ENCODE measurements around the gene FGG. TPM values are rescaled to one million over a fixed set of nuclear protein-coding genes. Genes with fewer than 3 reads are reported as not detected.

The FGG gene
- total and polyA plus RNA-seq, 2 donors (not counting 1 experiment from before 2014, with no cell fraction given), result not detected

DNA sequence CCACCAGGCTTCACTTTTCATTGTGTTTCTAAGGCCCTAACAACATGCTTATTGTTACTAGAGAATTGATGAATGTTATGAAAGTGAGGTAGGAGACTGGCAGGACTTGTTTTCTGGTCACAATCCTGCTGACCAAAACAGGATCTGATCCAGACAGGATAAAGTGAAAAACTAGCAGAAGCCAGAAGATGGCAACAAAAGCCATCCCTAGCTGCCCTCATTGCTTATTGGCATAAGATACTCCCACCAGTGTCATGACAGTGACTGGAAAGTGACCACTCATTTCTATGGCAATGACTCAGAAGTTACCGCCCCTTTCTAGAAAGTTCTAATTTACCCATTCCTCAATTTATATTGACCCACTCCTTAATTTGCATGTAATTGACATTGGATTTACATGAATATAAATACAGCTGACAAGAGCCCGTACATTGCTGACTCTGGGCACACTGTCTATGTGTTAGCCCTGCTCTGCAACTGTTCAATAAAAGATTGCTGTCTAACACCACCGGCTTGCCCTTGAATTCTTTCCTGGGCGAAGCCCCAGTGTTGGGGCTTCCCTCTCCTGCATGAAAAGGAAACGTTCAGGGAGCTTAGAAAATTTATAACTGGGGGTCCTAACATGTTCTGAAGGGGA is 30.0 kb upstream of the FGG start:
- Mint-ChIP-seq H3K27me3 (peaks cover 11% of the 10 kb centered on the region), H3K27ac (no peak overlapping the region), H3K9me3 (ENCODE audit: insufficient read depth) (no peaks in the 10 kb centered on the region), H3K4me1 (no peaks in the 10 kb centered on the region), H3K4me3 (no peak overlapping the region)
- H3K9me3 ChIP-seq (ENCODE audit: control extremely low read depth in 1 of 3, control insufficient read depth in 2 of 3, insufficient read depth in 1 of 3, low read length in 2 of 3), result peaks cover 0 to 4% (median 0%) of the 10 kb centered on the region in 3 donors
- no peak overlapping the region for H3K4me3 ChIP-seq (ENCODE audit: control extremely low read depth in 1 of 5, extremely low read depth in 1 of 5, insufficient read depth in 1 of 5, low read depth in 2 of 5, low read length in 4 of 5)
- no peak overlapping the region for H3K27ac ChIP-seq (ENCODE audit: low read length in 2 of 2)
- no peaks in the 10 kb centered on the region for H4K20me1 ChIP-seq (ENCODE audit: control insufficient read depth, insufficient read depth, low read length, poor library complexity, severe bottlenecking)
- H3K4me1 ChIP-seq (ENCODE audit: control insufficient read depth in 2 of 2, insufficient read depth in 2 of 2, low read length in 2 of 2), result no peaks in the 10 kb centered on the region
- no peak overlapping the region for H2AFZ ChIP-seq (ENCODE audit: insufficient read depth, low read depth, low read length, poor library complexity, severe bottlenecking)
- DNase-seq, result no peak
- H3K36me3 ChIP-seq (replicated peaks in 1 of 2; ENCODE audit: control extremely low read depth in 1 of 2, control insufficient read depth in 1 of 2, extremely low read depth in 1 of 2, insufficient read depth in 2 of 2, low read length in 1 of 2), result no peaks in the 10 kb centered on the region
- H3K27me3 ChIP-seq (replicated peaks in 1 of 4; ENCODE audit: control extremely low read depth in 1 of 4, control insufficient read depth in 3 of 4, insufficient read depth in 4 of 4, low read length in 3 of 4), result peaks cover 0 to 5% (median 2%) of the 10 kb centered on the region in 4 experiments
- 88% methylated on average over 3 of the region's 5 CpGs for WGBS (ENCODE audit: insufficient coverage)
- ChIA-PET CTCF (no interaction called here), POLR2A (no interaction called here)
- intact Hi-C loops (cut with micrococcal nuclease), result no loop called here
- ATAC-seq (ENCODE audit: low read depth), result no peak
- H3K79me2 ChIP-seq (ENCODE audit: control insufficient read depth, insufficient read depth, low read length), result no peaks in the 10 kb centered on the region
- H3K9ac ChIP-seq (ENCODE audit: low read length), result no peak overlapping the region
- TF ChIP-seq, protein P1, sequence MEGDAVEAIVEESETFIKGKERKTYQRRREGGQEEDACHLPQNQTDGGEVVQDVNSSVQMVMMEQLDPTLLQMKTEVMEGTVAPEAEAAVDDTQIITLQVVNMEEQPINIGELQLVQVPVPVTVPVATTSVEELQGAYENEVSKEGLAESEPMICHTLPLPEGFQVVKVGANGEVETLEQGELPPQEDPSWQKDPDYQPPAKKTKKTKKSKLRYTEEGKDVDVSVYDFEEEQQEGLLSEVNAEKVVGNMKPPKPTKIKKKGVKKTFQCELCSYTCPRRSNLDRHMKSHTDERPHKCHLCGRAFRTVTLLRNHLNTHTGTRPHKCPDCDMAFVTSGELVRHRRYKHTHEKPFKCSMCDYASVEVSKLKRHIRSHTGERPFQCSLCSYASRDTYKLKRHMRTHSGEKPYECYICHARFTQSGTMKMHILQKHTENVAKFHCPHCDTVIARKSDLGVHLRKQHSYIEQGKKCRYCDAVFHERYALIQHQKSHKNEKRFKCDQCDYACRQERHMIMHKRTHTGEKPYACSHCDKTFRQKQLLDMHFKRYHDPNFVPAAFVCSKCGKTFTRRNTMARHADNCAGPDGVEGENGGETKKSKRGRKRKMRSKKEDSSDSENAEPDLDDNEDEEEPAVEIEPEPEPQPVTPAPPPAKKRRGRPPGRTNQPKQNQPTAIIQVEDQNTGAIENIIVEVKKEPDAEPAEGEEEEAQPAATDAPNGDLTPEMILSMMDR (IDR thresholded peaks at IDR 0.05), result no peak
- TF ChIP-seq EZH2 (IDR thresholded peaks at IDR 0.05; ENCODE audit: borderline replicate concordance, insufficient read depth, low read depth, low read length, poor library complexity, severe bottlenecking), result no peak
- no peak overlapping the region for H3K4me2 ChIP-seq (replicated peaks; ENCODE audit: low read depth, low read length, poor library complexity, severe bottlenecking)

DNA sequence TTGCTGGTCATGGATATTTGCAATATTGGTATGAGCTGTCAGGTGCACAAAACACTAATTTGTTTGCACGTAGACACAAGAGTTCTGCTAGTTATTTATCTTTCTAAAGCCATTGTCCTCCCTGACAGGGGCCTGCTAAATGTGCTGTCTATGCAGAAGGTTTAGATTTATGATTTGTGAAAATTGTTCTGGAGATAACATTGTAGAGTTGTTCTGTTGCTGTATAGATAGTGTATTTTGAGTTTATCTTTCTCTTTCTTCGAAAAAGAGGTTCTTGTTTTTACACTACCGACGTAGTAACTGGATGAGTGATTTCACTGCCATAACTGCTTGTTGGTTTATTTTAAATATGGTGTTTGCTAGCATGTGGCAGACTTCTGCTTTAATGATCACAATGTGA is 28.5 kb upstream of the FGG start:
- WGBS (ENCODE audit: insufficient coverage), result no CpG with 5 or more reads among the region's 4 CpGs

More for the DNA sequence above, 28.5 kb upstream of the FGG start:
- Histone ChIP-seq H3K36me3 (replicated peaks in 1 of 2; ENCODE audit: control extremely low read depth in 1 of 2, control insufficient read depth in 1 of 2, extremely low read depth in 1 of 2, insufficient read depth in 2 of 2, low read length in 1 of 2) (no peaks in the 10 kb centered on the region), H3K4me2 (replicated peaks; ENCODE audit: low read depth, low read length, poor library complexity, severe bottlenecking) (no peak overlapping the region), H2AFZ (ENCODE audit: insufficient read depth, low read depth, low read length, poor library complexity, severe bottlenecking) (no peak overlapping the region), H3K4me3 (ENCODE audit: control extremely low read depth in 1 of 5, extremely low read depth in 1 of 5, insufficient read depth in 1 of 5, low read depth in 2 of 5, low read length in 4 of 5) (no peak overlapping the region), H4K20me1 (ENCODE audit: control insufficient read depth, insufficient read depth, low read length, poor library complexity, severe bottlenecking) (no peaks in the 10 kb centered on the region), H3K4me1 (ENCODE audit: control insufficient read depth in 2 of 2, insufficient read depth in 2 of 2, low read length in 2 of 2) (no peaks in the 10 kb centered on the region), H3K27me3 (replicated peaks in 1 of 4; ENCODE audit: control extremely low read depth in 1 of 4, control insufficient read depth in 3 of 4, insufficient read depth in 4 of 4, low read length in 3 of 4) (peaks cover 0 to 5% (median 0%) of the 10 kb centered on the region in 4 experiments), H3K79me2 (ENCODE audit: control insufficient read depth, insufficient read depth, low read length) (no peaks in the 10 kb centered on the region), H3K9ac (ENCODE audit: low read length) (no peak overlapping the region), H3K9me3 (ENCODE audit: control extremely low read depth in 1 of 3, control insufficient read depth in 2 of 3, insufficient read depth in 1 of 3, low read length in 2 of 3) (no peaks in the 10 kb centered on the region), H3K27ac (ENCODE audit: low read length in 2 of 2) (no peak overlapping the region)
- H3K9me3 Mint-ChIP-seq (ENCODE audit: insufficient read depth), result peaks cover 4% of the 10 kb centered on the region
- no peak overlapping the region for H3K4me3 Mint-ChIP-seq
- peaks cover 10% of the 10 kb centered on the region for H3K27me3 Mint-ChIP-seq
- no peak for TF ChIP-seq EZH2 (IDR thresholded peaks at IDR 0.05; ENCODE audit: borderline replicate concordance, insufficient read depth, low read depth, low read length, poor library complexity, severe bottlenecking)
- TF ChIP-seq, protein P1 (IDR thresholded peaks at IDR 0.05), result no peak
- DNase-seq, result no peak
- H3K4me1 Mint-ChIP-seq, result no peaks in the 10 kb centered on the region
- POLR2A ChIA-PET, result no interaction called here
- no peak overlapping the region for H3K27ac Mint-ChIP-seq
- intact Hi-C loops (cut with micrococcal nuclease), result no loop called here
- CTCF ChIA-PET, result no interaction called here
- no peak for ATAC-seq (ENCODE audit: low read depth)

Data from B cell (primary cell).